SW 1271 (cell line): ENCODE results near the gene LRRFIP2.
"Not testable (repeated sequence)": the region's sequence is repeated elsewhere in the genome, so short reads cannot be mapped to it uniquely, and the experiment has no call there.

Experiments used
- DNase-seq, 2 experiments: peaks; one replicate each; lab custom pipeline; 2025; lab: John Stamatoyannopoulos, UW

LRRFIP2 gene

GRCh38 chr3:37183976-37184375 lies 9.6 kb upstream of the LRRFIP2 start:
- no peak for DNase-seq

- DNase-seq = peak; percentile 80 to 95
These were observed 9.0 kb upstream of the LRRFIP2 start for GRCh38 chr3:37183375-37183831.

- no peak for DNase-seq
These were observed 8.4 kb upstream of the LRRFIP2 start for GRCh38 chr3:37182816-37183215.

- no peak for DNase-seq
These were observed 7.4 kb upstream of the LRRFIP2 start for GRCh38 chr3:37181756-37182155.

GRCh38 chr3:37179144-37179967 lies 5.0 kb upstream of the LRRFIP2 start:
- no peak for DNase-seq

- no peak for DNase-seq
These were observed 576 bp downstream of the LRRFIP2 start for GRCh38 chr3:37173806-37174205.

- DNase-seq = no peak
These were observed 3.2 kb downstream of the LRRFIP2 start for GRCh38 chr3:37171144-37171543.

GRCh38 chr3:37170513-37170912 lies 3.9 kb downstream of the LRRFIP2 start:
- DNase-seq = no peak

GRCh38 chr3:37170060-37170459 lies 4.3 kb downstream of the LRRFIP2 start:
- DNase-seq = no peak

GRCh38 chr3:37168896-37169295 lies 5.5 kb downstream of the LRRFIP2 start:
- no peak for DNase-seq

GRCh38 chr3:37163262-37164015 lies 10.9 kb downstream of the LRRFIP2 start:
- DNase-seq = peak; percentile 23 to 59

GRCh38 chr3:37162501-37163245 lies 11.7 kb downstream of the LRRFIP2 start:
- no peak for DNase-seq

GRCh38 chr3:37161351-37161750 lies 13.0 kb downstream of the LRRFIP2 start:
- DNase-seq = no peak

- no peak for DNase-seq
These were observed 18.6 kb downstream of the LRRFIP2 start for GRCh38 chr3:37155782-37156181.

- DNase-seq = no peak
These were observed 19.6 kb downstream of the LRRFIP2 start for GRCh38 chr3:37154668-37155314.

- no peak for DNase-seq
These were observed 23.8 kb downstream of the LRRFIP2 start for GRCh38 chr3:37150621-37151020.

GRCh38 chr3:37149257-37149656 lies 25.1 kb downstream of the LRRFIP2 start:
- DNase-seq = no peak

GRCh38 chr3:37148208-37148607 lies 26.2 kb downstream of the LRRFIP2 start:
- no peak for DNase-seq

GRCh38 chr3:37147666-37148065 lies 26.7 kb downstream of the LRRFIP2 start:
- no peak for DNase-seq

GRCh38 chr3:37146927-37147326 lies 27.5 kb downstream of the LRRFIP2 start:
- DNase-seq = not testable (repeated sequence)

GRCh38 chr3:37145611-37146010 lies 28.8 kb downstream of the LRRFIP2 start:
- no peak for DNase-seq

- DNase-seq = peak in 1 of 2 experiments; percentile 37
These were observed 29.6 kb downstream of the LRRFIP2 start for GRCh38 chr3:37144806-37145205.
